H9 (cell line): ENCODE data around the gene CLIP4. TPM values are rescaled to one million over a fixed set of nuclear protein-coding genes. Genes with fewer than 3 reads are reported as not detected.

ENCODE experiments used
- DNase-seq: peaks from one replicate; pipeline ENCODE4 v3.0.0-alpha.2; 2017
- H2AFZ ChIP-seq: one replicate; pipeline ENCODE4 v1.6.1; 2013; ENCODE audit warnings: mild to moderate bottlenecking, low read length, control low read depth, moderate library complexity
- H2AK5ac ChIP-seq: 2 replicates; pipeline ENCODE4 v1.6.1; 2013; ENCODE audit warnings: low read length, control low read depth, mixed read lengths; ENCODE audit not compliant: insufficient read length
- H2BK120ac ChIP-seq: one replicate; pipeline ENCODE4 v1.6.1; 2013; ENCODE audit warnings: low read depth, mild to moderate bottlenecking, low read length, control low read depth, inconsistent platforms; ENCODE audit not compliant: poor library complexity, severe bottlenecking
- H2BK12ac ChIP-seq: 2 replicates; pipeline ENCODE4 v1.6.1; 2013; ENCODE audit warnings: low read length, control low read depth, mixed read lengths, low read depth; ENCODE audit not compliant: insufficient read length
- H2BK15ac ChIP-seq: 2 replicates; pipeline ENCODE4 v1.6.1; 2013; ENCODE audit warnings: low read depth, low read length, control low read depth
- H2BK20ac ChIP-seq: one replicate; pipeline ENCODE4 v1.6.1; 2013; ENCODE audit warnings: low read depth, mild to moderate bottlenecking, low read length, control low read depth, inconsistent platforms; ENCODE audit not compliant: poor library complexity, severe bottlenecking
- H2BK5ac ChIP-seq: 2 replicates; pipeline ENCODE4 v1.6.1; 2013; ENCODE audit warnings: low read length, control low read depth, mixed read lengths; ENCODE audit not compliant: insufficient read length
- H3K14ac ChIP-seq: 2 replicates; pipeline ENCODE4 v1.6.1; 2013; ENCODE audit warnings: low read length, control low read depth; ENCODE audit not compliant: insufficient read depth
- H3K18ac ChIP-seq: 2 replicates; pipeline ENCODE4 v1.6.1; 2013; ENCODE audit warnings: low read depth, mild to moderate bottlenecking, mixed read lengths, low read length, control low read depth; ENCODE audit not compliant: insufficient read length
- H3K23ac ChIP-seq: 2 replicates; pipeline ENCODE4 v1.6.1; 2013; ENCODE audit warnings: low read length, control low read depth, mixed read lengths, low read depth; ENCODE audit not compliant: insufficient read length
- H3K23me2 ChIP-seq: 2 replicates; pipeline ENCODE4 v1.6.1; 2013; ENCODE audit warnings: low read depth, mild to moderate bottlenecking, mixed read lengths, low read length, control low read depth; ENCODE audit not compliant: insufficient read length, poor library complexity, severe bottlenecking
- H3K27ac ChIP-seq: 2 replicates; pipeline ENCODE4 v1.5.1; 2013; ENCODE audit warnings: low read length, control low read depth, mixed read lengths, low read depth; ENCODE audit not compliant: insufficient read length
- H3K27me3 ChIP-seq: 2 replicates; pipeline ENCODE4 v1.6.1; 2013; ENCODE audit warnings: low read length, control low read depth, inconsistent platforms; ENCODE audit not compliant: insufficient read depth
- H3K4ac ChIP-seq: 2 replicates; pipeline ENCODE4 v1.6.1; 2013; ENCODE audit warnings: low read depth, mild to moderate bottlenecking, control low read depth, inconsistent platforms, low read length, moderate library complexity
- H3K4me1 ChIP-seq: 2 replicates; pipeline ENCODE4 v1.6.1; 2013; ENCODE audit warnings: low read length, control low read depth, inconsistent platforms; ENCODE audit not compliant: insufficient read depth
- H3K4me2 ChIP-seq: 2 replicates; pipeline ENCODE4 v1.6.1; 2013; ENCODE audit warnings: low read length, control low read depth, mixed read lengths; ENCODE audit not compliant: insufficient read length, insufficient read depth
- H3K56ac ChIP-seq: 2 replicates; pipeline ENCODE4 v1.6.1; 2013; ENCODE audit warnings: low read depth, mild to moderate bottlenecking, mixed read lengths, low read length, control low read depth; ENCODE audit not compliant: insufficient read length
- H3K79me1 ChIP-seq: 2 replicates; pipeline ENCODE4 v1.6.1; 2013; ENCODE audit warnings: low read depth, mild to moderate bottlenecking, moderate library complexity, low read length, control low read depth, inconsistent platforms; ENCODE audit not compliant: insufficient read depth, poor library complexity, severe bottlenecking
- H3K79me2 ChIP-seq: 2 replicates; pipeline ENCODE4 v1.6.1; 2013; ENCODE audit warnings: low read length, control low read depth, inconsistent platforms; ENCODE audit not compliant: insufficient read depth
- H3K9ac ChIP-seq: 2 replicates; pipeline ENCODE4 v1.6.1; 2013; ENCODE audit warnings: low read length, control low read depth, mixed read lengths; ENCODE audit not compliant: insufficient read length; ENCODE audit errors: extremely low read depth
- H3K9me3 ChIP-seq: one replicate; pipeline ENCODE4 v1.6.1; 2013; ENCODE audit warnings: low read depth, low read length, inconsistent platforms; ENCODE audit not compliant: control insufficient read depth
- H3T11ph ChIP-seq: one replicate; pipeline ENCODE4 v1.6.1; 2013; ENCODE audit warnings: mild to moderate bottlenecking, low read length, control low read depth, inconsistent platforms
- H4K20me1 ChIP-seq: one replicate; pipeline ENCODE4 v1.6.1; 2013; ENCODE audit not compliant: control insufficient read depth, insufficient read length, insufficient read depth
- H4K5ac ChIP-seq: 2 replicates; pipeline ENCODE4 v1.6.1; 2013; ENCODE audit warnings: low read depth, mild to moderate bottlenecking, mixed read lengths, low read length, control low read depth; ENCODE audit not compliant: insufficient read length
- H4K8ac ChIP-seq: replicated peaks from 2 replicates; pipeline ENCODE4 v1.6.1; 2013; ENCODE audit warnings: low read length, control low read depth, mixed read lengths, low read depth; ENCODE audit not compliant: insufficient read length
- H4K91ac ChIP-seq: 2 replicates; pipeline ENCODE4 v1.6.1; 2013; ENCODE audit warnings: low read depth, mild to moderate bottlenecking, moderate library complexity, mixed read lengths, low read length, control low read depth; ENCODE audit not compliant: insufficient read length
- H3K27ac Mint-ChIP-seq, 3 experiments: 2 replicates in 2 of 3; 3 replicates in 1 of 3; pipeline ENCODE4 v1.8.0; 2020 to 2021; ENCODE audit warnings: mixed read lengths in 3 of 3, mild to moderate bottlenecking in 1 of 3, moderate library complexity in 1 of 3
- H3K27me3 Mint-ChIP-seq: 2 replicates; pipeline ENCODE4 v1.8.0; 2021; ENCODE audit warnings: low read depth, mild to moderate bottlenecking, moderate library complexity, mixed read lengths
- H3K36me3 Mint-ChIP-seq, 3 experiments: 2 replicates in 2 of 3; 3 replicates in 1 of 3; pipeline ENCODE4 v1.8.0; 2020 to 2021; ENCODE audit warnings: low read depth in 3 of 3, mixed read lengths in 3 of 3; ENCODE audit not compliant: insufficient read depth in 1 of 3
- H3K4me1 Mint-ChIP-seq, 2 experiments: 2 replicates each; pipeline ENCODE4 v1.8.0; 2020; ENCODE audit warnings: mixed read lengths in 2 of 2
- H3K4me3 Mint-ChIP-seq, 2 experiments: 2 replicates in 1 of 2; 3 replicates in 1 of 2; pipeline ENCODE4 v1.8.0; 2020 to 2021; ENCODE audit warnings: mild to moderate bottlenecking in 2 of 2, mixed read lengths in 2 of 2, moderate library complexity in 1 of 2
- H3K9me3 Mint-ChIP-seq, 2 experiments: 2 replicates in 1 of 2; 3 replicates in 1 of 2; pipeline ENCODE4 v1.8.0; 2020; ENCODE audit warnings: mild to moderate bottlenecking in 2 of 2, mixed read lengths in 2 of 2, moderate library complexity in 1 of 2
- WGBS: extraction: QIAGEN DNeasy Blood & Tissue Kit; methylation state at CpG from one replicate; pipeline ENCODE4 v1.1.7; 2013; ENCODE audit warnings: missing lambda C conversion rate, low lambda C conversion rate, mixed read lengths; ENCODE audit not compliant: insufficient read length; ENCODE audit errors: extremely low coverage; 5-methylcytosine and 5-hydroxymethylcytosine counted together
- total RNA-seq: library from RNA; stranded (reverse); gene quantifications from 2 replicates; pipeline ENCODE4 v1.2.1, GENCODE V29; 2021
- TF ChIP-seq, protein P1 (sequence below): fragments of 200-600 bp; sonication (generic); conservative IDR thresholded peaks from 3 replicates; pipeline ENCODE4 v1.8.0; 2021; ENCODE audit warnings: antibody characterized with exemption, mild to moderate bottlenecking

The CLIP4 gene
- total RNA-seq, 1 experiment from 2014 or later: 0.66 TPM

DNA sequence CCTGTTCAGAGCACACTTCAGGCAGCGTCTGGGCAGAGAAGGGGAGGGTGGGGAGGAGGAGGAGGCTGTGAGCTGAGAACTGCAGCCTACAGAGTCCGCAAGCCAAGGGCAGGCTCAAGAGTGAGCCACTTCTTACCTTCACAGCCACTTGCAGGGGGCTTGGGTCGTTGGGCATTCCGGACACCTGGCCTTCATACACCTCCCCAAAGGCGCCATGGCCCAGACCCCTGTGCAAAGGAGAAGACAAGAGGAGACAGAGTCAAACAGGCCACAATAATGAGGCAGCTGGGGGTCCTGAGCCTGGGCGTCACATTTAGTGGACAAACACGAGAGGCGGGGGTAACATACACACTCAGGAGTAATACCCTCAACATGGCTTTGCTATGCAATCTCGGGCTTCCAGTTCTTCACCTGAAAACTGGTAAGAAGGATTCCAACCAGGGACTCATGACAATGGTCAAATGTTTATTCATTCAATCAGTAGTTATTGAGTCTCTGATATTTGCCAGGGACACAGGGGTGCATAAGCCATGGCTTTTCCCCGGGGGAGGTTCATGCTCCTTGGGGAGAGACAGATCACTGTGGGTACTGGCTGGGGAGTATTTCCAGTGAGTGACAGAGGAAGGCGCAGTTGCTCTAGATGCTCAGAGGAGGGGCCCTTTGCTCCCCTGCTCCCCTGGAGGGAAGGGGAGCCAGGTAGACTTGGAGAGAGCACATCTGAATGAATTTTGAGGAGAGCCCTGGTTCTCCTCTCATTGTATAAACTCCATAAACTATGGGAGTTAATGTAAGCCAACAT is 107.4 kb downstream of the CLIP4 start:
- H3K4me1 Mint-ChIP-seq: peaks cover 6 to 12% of the 10 kb centered on the region in 2 experiments
- DNase-seq: no peak
- peaks cover 2% of the 10 kb centered on the region; the same call in 1 of the 2 replicates for H3K27me3 Mint-ChIP-seq
- Histone ChIP-seq H2BK5ac (no peak overlapping the region), H3K79me2 (no peaks in the 10 kb centered on the region), H3K4me2 (no peak overlapping the region), H2BK12ac (no peak overlapping the region), H3K56ac (no peak overlapping the region), H3K4me1 (no peaks in the 10 kb centered on the region), H3K23ac (no peak overlapping the region), H4K5ac (no peak overlapping the region), H2BK15ac (no peak overlapping the region), H3K27ac (no peak overlapping the region), H3K9me3 (no peaks in the 10 kb centered on the region), H3K18ac (no peak overlapping the region), H3K9ac (no peak overlapping the region), H3K27me3 (no peaks in the 10 kb centered on the region), H3K23me2 (no peaks in the 10 kb centered on the region), H3K79me1 (no peaks in the 10 kb centered on the region), H4K8ac (no peak overlapping the region), H4K91ac (no peak overlapping the region), H2BK120ac (no peak overlapping the region), H3K14ac (no peak overlapping the region), H2BK20ac (no peak overlapping the region), H2AFZ (no peak overlapping the region), H2AK5ac (no peak overlapping the region), H3K4ac (no peak overlapping the region), H4K20me1 (no peaks in the 10 kb centered on the region), H3T11ph (no peak overlapping the region)
- H3K4me3 Mint-ChIP-seq: no peak overlapping the region
- no peaks in the 10 kb centered on the region for H3K36me3 Mint-ChIP-seq
- no CpG with 5 or more reads among the region's 11 CpGs for WGBS
- H3K27ac Mint-ChIP-seq: no peak overlapping the region
- TF ChIP-seq, protein P1, sequence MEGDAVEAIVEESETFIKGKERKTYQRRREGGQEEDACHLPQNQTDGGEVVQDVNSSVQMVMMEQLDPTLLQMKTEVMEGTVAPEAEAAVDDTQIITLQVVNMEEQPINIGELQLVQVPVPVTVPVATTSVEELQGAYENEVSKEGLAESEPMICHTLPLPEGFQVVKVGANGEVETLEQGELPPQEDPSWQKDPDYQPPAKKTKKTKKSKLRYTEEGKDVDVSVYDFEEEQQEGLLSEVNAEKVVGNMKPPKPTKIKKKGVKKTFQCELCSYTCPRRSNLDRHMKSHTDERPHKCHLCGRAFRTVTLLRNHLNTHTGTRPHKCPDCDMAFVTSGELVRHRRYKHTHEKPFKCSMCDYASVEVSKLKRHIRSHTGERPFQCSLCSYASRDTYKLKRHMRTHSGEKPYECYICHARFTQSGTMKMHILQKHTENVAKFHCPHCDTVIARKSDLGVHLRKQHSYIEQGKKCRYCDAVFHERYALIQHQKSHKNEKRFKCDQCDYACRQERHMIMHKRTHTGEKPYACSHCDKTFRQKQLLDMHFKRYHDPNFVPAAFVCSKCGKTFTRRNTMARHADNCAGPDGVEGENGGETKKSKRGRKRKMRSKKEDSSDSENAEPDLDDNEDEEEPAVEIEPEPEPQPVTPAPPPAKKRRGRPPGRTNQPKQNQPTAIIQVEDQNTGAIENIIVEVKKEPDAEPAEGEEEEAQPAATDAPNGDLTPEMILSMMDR: no peak
- no peaks in the 10 kb centered on the region for H3K9me3 Mint-ChIP-seq
